A673 (cell line): ENCODE measurements around the gene MYLK3. TPM values are rescaled to one million over a fixed set of nuclear protein-coding genes. Genes with fewer than 3 reads are reported as not detected.
A peak's percentile ranks its signal among the peaks of the same experiment; 100 is the strongest.

Experiments used
- BruUV-seq: library from RNA; stranded (reverse); fragments of 400-500 nt; replicated peaks from 2 replicates; lab custom pipeline; 2021; lab: Mats Ljungman, UMichigan
- CTCF ChIA-PET: fragments of 300-600 bp; sonication (Branson Sonifier 250); formaldehyde crosslinking; loops from one replicate; lab custom pipeline; 2022; ENCODE audit warnings: antibody characterized with exemption; lab: Charles Lee
- POLR2A ChIA-PET: fragments of 300-600 bp; sonication (Branson Sonifier 250); formaldehyde crosslinking; loops from one replicate; lab custom pipeline; 2022; ENCODE audit warnings: antibody characterized with exemption; ENCODE audit not compliant: low non-redundant PET; lab: Charles Lee
- DNase-seq: peaks from one replicate; pipeline ENCODE4 v3.0.0-alpha.2; 2015; ENCODE audit warnings: low spot score
- H3K27ac ChIP-seq: fragments of 200-600 bp; sonication (generic); 2 replicates; pipeline ENCODE4 v1.5.1; 2016; ENCODE audit warnings: mixed run types, low read depth, mild to moderate bottlenecking, mixed read lengths, antibody characterized with exemption, low read length; ENCODE audit not compliant: poor library complexity, severe bottlenecking
- H3K27me3 ChIP-seq: fragments of 200-600 bp; sonication (generic); replicated peaks from 2 replicates; pipeline ENCODE4 v1.6.1; 2017; ENCODE audit warnings: mixed run types, low read depth, mild to moderate bottlenecking, mixed read lengths, antibody characterized with exemption, low read length; ENCODE audit not compliant: insufficient read depth, poor library complexity
- H3K36me3 ChIP-seq: fragments of 200-600 bp; sonication (generic); 2 replicates; pipeline ENCODE4 v1.6.1; 2016; ENCODE audit warnings: mixed run types, mild to moderate bottlenecking, mixed read lengths, antibody characterized with exemption, low read length; ENCODE audit not compliant: insufficient read depth, poor library complexity, severe bottlenecking
- H3K4me1 ChIP-seq: fragments of 200-600 bp; sonication (generic); 2 replicates; pipeline ENCODE4 v1.6.1; 2017; ENCODE audit warnings: mixed run types, mild to moderate bottlenecking, mixed read lengths, antibody characterized with exemption, low read length; ENCODE audit not compliant: insufficient read depth, poor library complexity, severe bottlenecking
- H3K4me3 ChIP-seq: fragments of 200-600 bp; sonication (generic); 2 replicates; pipeline ENCODE4 v1.5.1; 2016; ENCODE audit warnings: low read depth, mixed run types, mild to moderate bottlenecking, mixed read lengths, low read length; ENCODE audit not compliant: poor library complexity, severe bottlenecking
- H3K9me3 ChIP-seq: fragments of 200-600 bp; sonication (generic); 2 replicates; pipeline ENCODE4 v1.6.1; 2016; ENCODE audit warnings: mixed run types, low read depth, mild to moderate bottlenecking, mixed read lengths, antibody characterized with exemption, low read length; ENCODE audit not compliant: poor library complexity, severe bottlenecking
- EZH2 ChIP-seq: fragments of 200-600 bp; sonication (generic); IDR thresholded peaks from 2 replicates; pipeline ENCODE4 v1.6.1; 2017; ENCODE audit warnings: borderline replicate concordance, low read depth, mild to moderate bottlenecking, mixed read lengths, antibody characterized with exemption, low read length; ENCODE audit not compliant: poor library complexity, severe bottlenecking
- intact Hi-C: fragments of 100-400 bp; cut with micrococcal nuclease; formaldehyde crosslinking; loops from one replicate; pipeline ENCODE4 v1.10.0; 2022; ENCODE audit not compliant: unreplicated experiment
- total RNA-seq: library from RNA; stranded (reverse); gene quantifications from 2 replicates; pipeline ENCODE4 v1.2.3, GENCODE V29; 2021
- TF ChIP-seq, protein P1 (sequence below): fragments of 300-800, 200-600 bp; sonication (generic); conservative IDR thresholded peaks from 2 replicates; pipeline ENCODE4 v1.5.1; 2017; ENCODE audit warnings: low read depth, mild to moderate bottlenecking, antibody characterized with exemption, low read length, moderate library complexity, mixed read lengths

The MYLK3 gene
- total RNA-seq, 1 experiment from 2014 or later: 0.77 TPM

DNA sequence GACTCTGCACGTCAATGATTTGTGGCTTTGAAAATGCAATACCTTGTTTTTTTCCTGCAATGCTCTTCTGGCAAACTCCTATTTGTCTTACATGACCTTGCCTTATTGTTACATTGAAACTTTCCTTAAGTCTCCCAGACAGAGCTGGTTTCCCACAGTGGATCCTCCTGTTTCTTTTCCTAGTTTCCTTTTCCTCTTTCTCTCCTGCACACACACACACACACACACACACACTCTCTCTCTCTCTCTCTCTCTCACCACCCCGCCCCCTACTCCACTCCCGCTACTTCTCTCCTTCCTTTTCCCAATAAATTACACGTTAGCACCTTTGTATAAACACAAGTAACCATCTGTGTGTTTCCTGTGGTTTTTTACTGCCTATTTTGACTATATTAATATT, 56.4 kb downstream of the MYLK3 start:
- no peaks in the 10 kb centered on the region for H3K9me3 ChIP-seq
- peaks cover 16% of the 10 kb centered on the region for H3K4me1 ChIP-seq
- no peak for TF ChIP-seq EZH2
- TF ChIP-seq, protein P1, sequence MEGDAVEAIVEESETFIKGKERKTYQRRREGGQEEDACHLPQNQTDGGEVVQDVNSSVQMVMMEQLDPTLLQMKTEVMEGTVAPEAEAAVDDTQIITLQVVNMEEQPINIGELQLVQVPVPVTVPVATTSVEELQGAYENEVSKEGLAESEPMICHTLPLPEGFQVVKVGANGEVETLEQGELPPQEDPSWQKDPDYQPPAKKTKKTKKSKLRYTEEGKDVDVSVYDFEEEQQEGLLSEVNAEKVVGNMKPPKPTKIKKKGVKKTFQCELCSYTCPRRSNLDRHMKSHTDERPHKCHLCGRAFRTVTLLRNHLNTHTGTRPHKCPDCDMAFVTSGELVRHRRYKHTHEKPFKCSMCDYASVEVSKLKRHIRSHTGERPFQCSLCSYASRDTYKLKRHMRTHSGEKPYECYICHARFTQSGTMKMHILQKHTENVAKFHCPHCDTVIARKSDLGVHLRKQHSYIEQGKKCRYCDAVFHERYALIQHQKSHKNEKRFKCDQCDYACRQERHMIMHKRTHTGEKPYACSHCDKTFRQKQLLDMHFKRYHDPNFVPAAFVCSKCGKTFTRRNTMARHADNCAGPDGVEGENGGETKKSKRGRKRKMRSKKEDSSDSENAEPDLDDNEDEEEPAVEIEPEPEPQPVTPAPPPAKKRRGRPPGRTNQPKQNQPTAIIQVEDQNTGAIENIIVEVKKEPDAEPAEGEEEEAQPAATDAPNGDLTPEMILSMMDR: no peak
- intact Hi-C loops: no loop called here
- no peak overlapping the region for H3K27ac ChIP-seq
- no peak for DNase-seq
- no TSS peak for BruUV-seq
- CTCF ChIA-PET: no interaction called here
- H3K27me3 ChIP-seq: no peaks in the 10 kb centered on the region
- POLR2A ChIA-PET: no interaction called here
- peak overlapping the region; percentile 84 for H3K4me3 ChIP-seq
- peaks cover 48% of the 10 kb centered on the region for H3K36me3 ChIP-seq

DNA sequence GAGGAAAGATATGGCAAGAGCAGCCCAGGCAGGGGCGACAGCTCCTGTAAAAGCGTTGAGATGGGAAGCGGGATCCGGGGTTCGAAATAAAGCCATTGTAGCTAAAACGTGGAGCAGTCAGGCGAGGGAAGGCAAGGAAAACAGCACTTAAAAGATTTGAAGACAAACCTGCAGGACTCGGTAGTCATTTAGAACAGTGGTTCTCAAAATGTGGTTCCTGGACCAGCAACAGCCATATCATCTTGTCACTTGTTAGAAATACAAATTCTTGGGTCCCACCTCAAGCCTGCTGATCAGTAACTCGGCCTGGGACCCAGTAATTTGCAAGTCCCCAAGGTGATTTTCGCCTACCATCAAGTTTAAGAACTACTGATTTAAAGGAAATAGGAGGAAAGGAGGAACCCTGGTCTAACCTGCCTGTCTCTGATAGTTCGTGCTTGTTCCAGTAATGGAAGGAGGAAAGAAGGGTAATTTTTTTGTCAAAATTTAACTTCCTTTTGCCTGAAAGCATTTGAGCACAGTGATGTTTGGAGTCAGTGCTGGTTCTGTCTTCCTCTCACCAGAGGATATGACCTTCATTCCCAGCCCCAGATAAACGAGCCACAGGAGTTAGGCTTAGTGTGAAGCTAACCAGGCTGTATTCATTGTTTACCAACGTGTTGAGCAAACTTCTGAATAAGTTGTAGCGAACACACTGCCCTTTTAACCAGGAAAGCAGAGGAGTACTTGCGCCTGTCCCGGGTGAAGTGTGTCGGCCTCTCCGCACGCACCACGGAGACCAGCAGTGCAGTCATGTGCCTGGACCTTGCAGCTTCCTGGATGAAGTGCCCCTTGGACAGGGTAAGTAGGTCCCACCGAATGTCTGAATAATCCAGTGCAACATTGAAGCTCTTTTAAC, 57.6 kb downstream of the MYLK3 start:
- H3K27ac ChIP-seq: peak overlapping the region; percentile 94

DNA sequence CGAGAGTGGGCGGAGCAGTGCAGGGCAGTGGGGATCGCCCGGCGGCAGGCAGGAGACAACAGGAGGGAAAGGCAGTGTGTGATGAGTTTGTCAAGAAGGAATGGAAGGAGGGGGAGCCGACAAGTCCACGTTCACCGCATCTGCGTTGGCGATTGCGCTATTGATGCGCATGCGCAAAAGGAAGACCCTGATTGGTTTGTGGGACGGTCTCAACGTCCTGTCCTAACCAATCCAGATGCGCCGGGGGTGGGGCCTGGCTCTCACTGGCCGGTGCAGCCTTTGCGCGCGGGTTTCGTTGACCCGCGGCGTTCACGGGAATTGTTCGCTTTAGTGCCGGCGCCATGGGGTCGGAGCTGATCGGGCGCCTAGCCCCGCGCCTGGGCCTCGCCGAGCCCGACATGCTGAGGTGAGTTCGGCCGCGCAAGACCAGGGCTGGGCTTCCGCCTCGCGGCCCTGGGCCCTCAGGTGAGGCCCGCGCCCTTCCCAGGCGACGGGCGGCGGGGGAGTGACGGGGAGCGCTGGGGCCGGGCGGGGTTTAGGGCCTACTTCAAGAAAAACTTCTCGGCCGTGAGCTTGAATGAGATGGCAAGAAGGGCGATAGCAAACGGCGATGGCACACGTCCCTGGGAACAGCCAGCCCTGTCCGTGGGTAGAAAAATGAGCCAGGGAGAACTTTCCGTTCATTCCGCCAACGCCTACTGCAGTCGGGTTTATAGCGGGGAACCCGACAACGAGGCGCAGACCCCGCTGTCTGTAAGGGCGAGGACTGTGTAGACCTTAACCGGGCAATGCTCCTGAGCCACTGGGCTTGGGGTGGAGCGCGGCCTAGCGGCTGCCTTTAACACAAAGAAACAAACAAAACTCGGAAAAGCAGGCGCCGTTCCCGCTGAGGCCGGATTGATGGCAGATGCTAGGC, 58.5 kb downstream of the MYLK3 start, which contains the start of gene ORC6:
Gene ORC6, plus strand, starts transcription at position 295 of the 916 bp plus-strand sequence. Its CDS starts 47 bp downstream, at position 342.
- H3K4me3 ChIP-seq: peak within 1 kb of the TSS; percentile 84
- CTCF ChIA-PET: interaction anchor here (0.6 to 1.0 kb wide), 2 partner anchors 12 to 111 kb away, joined by 4 to 5 read pairs; no protein-coding TSS in a partner anchor
- no peaks in the 10 kb centered on the region for H3K9me3 ChIP-seq
- peak; percentile 98 for DNase-seq
- TF ChIP-seq, protein P1: peak; percentile 59
- TF ChIP-seq EZH2: no peak
- H3K4me1 ChIP-seq: peaks cover 16% of the 10 kb centered on the region
- intact Hi-C loops: loop anchor here (10.0 kb wide), 1 partner anchor 105 kb away; no protein-coding TSS in a partner anchor
- no TSS peak for BruUV-seq
- H3K27me3 ChIP-seq: no peaks in the 10 kb centered on the region
- peak within 1 kb of the TSS; percentile 94 for H3K27ac ChIP-seq
- peaks cover 27% of the 10 kb centered on the region for H3K36me3 ChIP-seq
- POLR2A ChIA-PET: interaction anchor here (0.6 kb wide), 2 partner anchors 388 to 729 kb away, joined by 3 read pairs; no protein-coding TSS in a partner anchor

More for the DNA sequence above, 57.6 kb downstream of the MYLK3 start:
- Histone ChIP-seq H3K4me1 (peaks cover 16% of the 10 kb centered on the region), H3K27me3 (no peaks in the 10 kb centered on the region), H3K9me3 (no peaks in the 10 kb centered on the region), H3K4me3 (peak overlapping the region; percentile 84), H3K36me3 (peaks cover 36% of the 10 kb centered on the region)
- TF ChIP-seq EZH2: no peak
- TF ChIP-seq, protein P1: no peak
- TSS peak; percentile 29 for BruUV-seq
- no peak for DNase-seq
- ChIA-PET CTCF (interaction anchor here (1.0 kb wide), 1 partner anchor 110 kb away, joined by 5 read pairs; no protein-coding TSS in a partner anchor), POLR2A (no interaction called here)
- intact Hi-C loops: no loop called here
